Gastrocnemius medialis (tissue), 4 donors: Measurements from ENCODE around the gene FBXW10.
"Not testable (repeated sequence)": the region's sequence is repeated elsewhere in the genome, so short reads cannot be mapped to it uniquely, and the experiment has no call there.

Experiments used
- CTCF ChIP-seq, 5 experiments: fragments of 450-650 bp in 3 of 5; fragments of 200-600 bp in 2 of 5; sonication (generic) in 2 of 5; IDR thresholded peaks in 4 of 5; conservative IDR thresholded peaks in 1 of 5; 1 replicate in 4 of 5; 2 replicates in 1 of 5; pipeline ENCODE4 v1.5.1; 2016 to 2019; ENCODE audit warnings: antibody characterized with exemption in 5 of 5, mild to moderate bottlenecking in 3 of 5, moderate library complexity in 3 of 5
- POLR2A ChIP-seq, 2 donors: fragments of 450-650 bp; IDR thresholded peaks; one replicate each; pipeline ENCODE4 v1.6.1; 2017; ENCODE audit warnings: antibody characterized with exemption in 2 of 2, mild to moderate bottlenecking in 2 of 2, moderate library complexity in 2 of 2

DNA sequence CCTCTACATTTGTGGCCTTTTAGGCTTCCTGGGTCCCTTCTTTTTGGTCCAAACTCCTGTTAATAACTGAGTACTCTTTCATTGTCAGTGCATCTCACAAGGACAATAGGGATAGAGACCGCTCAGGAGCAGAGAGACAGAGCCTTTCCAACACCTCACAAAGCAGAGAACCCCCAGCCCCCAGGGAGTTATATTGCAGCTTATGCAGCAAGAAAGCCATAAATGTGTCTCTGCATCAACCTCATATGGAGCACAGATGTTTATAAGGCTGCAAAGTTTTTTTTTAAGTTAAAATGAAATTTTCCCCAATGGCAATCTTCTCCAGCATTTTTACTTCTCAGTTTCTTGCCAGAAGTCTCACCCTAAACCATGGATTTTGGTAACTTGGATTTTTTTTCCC, 6.4 kb downstream of the FBXW10 start:
- TF ChIP-seq CTCF (IDR thresholded peaks at IDR 0.05 in 4 of 5, conservative IDR thresholded peaks at IDR 0.05 in 1 of 5); POLR2A (IDR thresholded peaks at IDR 0.05): not testable (repeated sequence)
